Glomerular visceral epithelial cell (primary cell): ENCODE measurements around the gene PTPRE.

Source experiments
- DNase-seq: peaks from one replicate; pipeline ENCODE4 v3.0.0-alpha.2; 2016; ENCODE audit errors: extremely low spot score

Gene PTPRE

DNA sequence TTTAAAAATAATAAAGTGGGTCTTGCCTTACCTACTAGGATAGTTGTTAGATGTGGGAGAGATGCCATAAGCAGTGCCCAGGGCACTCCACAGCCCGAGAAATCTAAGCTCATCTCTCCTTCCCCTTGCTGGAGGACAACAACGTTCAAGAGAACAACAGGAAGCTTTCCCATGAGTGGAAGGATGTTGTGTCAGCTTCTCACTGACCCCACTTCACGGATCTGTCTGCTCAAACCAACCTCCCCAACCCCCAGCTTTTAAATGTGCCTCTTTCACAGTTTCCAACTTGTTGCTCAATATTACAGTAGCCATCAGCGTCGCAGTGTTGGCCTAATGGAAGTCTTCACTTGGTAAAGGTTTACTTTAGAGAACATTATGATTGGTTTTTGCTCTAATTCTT, 72.1 kb downstream of the PTPRE start:
- DNase-seq = no peak

GRCh38 chr10:127979566-127979965, 72.7 kb downstream of the PTPRE start:
- DNase-seq = no peak

DNA sequence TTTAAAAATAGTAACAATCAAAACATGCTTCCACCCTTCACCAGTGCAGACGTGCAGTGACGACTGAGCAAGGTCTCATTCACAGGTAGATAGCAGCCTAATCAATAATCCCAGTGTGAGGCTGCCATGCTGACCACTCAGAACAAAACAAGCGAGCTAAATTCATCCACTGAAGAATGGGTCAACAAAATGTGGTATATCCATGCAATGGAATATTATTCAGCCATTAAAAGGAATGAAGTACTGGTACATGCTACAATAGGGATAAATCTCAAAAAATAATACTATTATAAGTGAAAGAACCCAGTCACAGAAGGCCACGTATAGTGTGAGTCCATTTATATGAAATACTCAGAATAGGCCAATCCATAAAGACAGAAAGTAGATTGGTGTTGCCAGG, 74.0 kb downstream of the PTPRE start:
- DNase-seq = no peak

DNA sequence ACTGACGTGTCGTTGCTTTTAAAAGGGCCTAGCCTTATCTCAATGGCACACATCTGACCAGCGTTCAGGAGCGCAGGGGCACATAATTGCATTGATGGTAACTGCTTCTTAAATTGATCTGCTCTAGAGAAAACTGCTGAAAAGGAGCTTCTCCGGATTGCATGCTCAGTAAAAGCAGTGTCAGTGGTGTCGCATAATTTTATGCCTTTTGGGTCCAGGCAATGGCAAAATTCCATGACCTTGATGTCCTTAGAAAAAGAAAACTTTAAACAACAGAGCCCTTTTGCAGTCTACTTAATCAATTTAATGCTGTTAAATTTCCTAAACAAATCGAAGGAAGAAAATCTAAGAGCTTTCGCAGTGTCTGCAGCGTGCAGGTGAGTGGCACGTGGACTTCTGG, 75.7 kb downstream of the PTPRE start:
- DNase-seq = no peak

- DNase-seq = no peak
Observed at GRCh38 chr10:127983344-127984100, 76.6 kb downstream of the PTPRE start.

GRCh38 chr10:127984945-127985344, 78.0 kb downstream of the PTPRE start:
- DNase-seq = no peak

- DNase-seq = no peak
Observed at GRCh38 chr10:127986531-127987466, 79.9 kb downstream of the PTPRE start.

- no peak for DNase-seq
Observed at GRCh38 chr10:127987467-127988380, 80.8 kb downstream of the PTPRE start.

DNA sequence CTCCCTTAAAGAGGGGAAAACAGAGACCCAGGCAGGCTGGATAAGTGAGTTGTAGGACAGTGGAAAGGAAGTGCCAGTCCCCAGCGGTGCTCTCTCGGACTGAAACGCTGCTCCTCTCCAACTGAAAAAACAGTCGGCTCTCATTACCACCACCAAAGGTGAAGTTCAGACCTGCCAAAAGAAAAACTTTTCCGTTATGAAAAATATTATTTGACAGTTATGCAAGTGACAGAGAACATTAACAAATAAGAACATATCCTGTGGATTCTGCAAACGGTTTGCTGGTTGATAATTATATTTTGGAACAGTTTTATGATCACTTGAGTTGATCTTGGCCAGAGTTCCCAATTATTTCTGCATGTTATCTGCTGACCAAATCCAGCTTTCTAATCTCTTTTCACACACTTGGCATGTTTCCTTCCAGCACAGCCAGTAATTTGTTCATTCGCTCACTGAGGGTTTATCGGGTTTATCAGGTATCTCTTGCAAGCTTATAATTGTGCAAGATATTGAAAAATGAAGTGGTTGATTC, 82.6 kb downstream of the PTPRE start:
- no peak for DNase-seq

DNA sequence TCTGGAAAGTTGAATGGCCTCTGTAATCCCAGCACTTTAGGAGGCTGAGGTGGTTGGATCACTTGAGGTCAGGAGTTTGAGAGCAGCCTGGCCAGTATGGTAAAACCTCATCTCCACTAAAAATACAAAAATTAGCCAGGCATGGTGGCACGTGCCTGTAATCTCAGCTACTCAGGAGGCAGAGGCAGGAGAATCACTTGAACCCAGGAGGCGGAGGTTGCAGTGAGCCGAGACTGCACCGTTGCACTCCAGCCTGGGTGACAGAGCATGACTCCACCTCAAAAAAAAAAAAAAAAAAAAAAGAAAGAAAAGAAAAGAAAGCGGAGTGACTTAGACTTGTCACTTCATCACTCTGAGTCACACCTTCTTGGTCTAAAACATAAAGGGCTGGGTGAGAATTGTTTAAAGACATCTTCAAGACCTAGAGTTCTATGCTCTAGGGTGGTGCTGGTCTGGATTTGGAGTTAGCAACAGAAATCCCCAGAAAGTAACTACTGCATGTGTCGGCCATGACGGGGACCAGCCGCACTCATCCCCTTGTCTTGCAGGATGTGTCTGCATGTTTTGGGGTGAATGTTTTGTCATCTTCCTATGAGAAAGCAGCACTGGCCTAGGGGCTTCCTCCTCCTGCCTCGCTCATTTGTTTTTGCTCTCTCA, 83.4 kb downstream of the PTPRE start:
- DNase-seq = peak; percentile 71

- peak; percentile 97 for DNase-seq
Observed at GRCh38 chr10:127990846-127991542, 84.1 kb downstream of the PTPRE start.

GRCh38 chr10:127991543-127992255, 84.8 kb downstream of the PTPRE start:
- DNase-seq = peak; percentile 75

DNA sequence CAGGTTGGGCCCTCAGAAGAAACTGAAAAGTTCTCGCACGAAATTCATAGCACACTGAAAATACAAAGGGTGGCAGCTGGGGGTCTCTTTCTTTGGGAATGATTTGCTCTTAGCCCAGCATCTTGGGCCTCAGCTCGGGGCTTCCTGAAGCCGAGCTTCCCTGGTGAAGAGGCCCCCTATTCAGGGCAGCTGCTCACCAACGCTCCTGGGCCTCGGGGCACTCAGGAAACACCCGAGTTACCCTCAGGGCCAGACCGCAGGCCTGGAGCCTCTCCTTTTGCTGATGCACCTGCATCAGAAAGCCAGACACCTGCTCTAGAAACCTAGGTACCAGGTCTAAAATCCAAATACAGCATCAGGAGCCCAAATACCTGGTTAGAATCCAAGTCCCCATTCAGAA, 85.5 kb downstream of the PTPRE start:
- no peak for DNase-seq

- DNase-seq = no peak
Observed at GRCh38 chr10:127993056-127993690, 86.3 kb downstream of the PTPRE start.

GRCh38 chr10:127995939-127996338, 89.0 kb downstream of the PTPRE start:
- DNase-seq = no peak

- no peak for DNase-seq
Observed at GRCh38 chr10:127996586-127996985, 89.7 kb downstream of the PTPRE start.

DNA sequence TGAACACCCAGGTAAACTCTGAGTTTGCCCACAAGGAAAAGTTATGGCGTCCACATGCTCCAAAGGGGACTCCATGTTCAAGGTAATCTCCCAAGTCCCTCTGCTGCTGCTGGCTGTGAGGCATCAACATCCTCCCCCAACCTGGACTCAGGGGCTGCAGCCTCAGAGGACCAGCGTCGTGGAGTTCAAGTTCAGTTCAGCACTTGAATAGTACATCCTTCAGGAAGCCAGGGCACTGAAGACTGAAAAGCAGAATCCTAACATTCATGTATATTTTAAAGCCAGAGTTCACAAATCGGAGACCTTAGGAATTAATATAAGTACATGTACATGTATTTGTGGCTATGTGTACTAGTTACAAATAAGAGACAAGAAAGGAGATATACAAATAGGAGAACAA, 90.4 kb downstream of the PTPRE start:
- no peak for DNase-seq

DNA sequence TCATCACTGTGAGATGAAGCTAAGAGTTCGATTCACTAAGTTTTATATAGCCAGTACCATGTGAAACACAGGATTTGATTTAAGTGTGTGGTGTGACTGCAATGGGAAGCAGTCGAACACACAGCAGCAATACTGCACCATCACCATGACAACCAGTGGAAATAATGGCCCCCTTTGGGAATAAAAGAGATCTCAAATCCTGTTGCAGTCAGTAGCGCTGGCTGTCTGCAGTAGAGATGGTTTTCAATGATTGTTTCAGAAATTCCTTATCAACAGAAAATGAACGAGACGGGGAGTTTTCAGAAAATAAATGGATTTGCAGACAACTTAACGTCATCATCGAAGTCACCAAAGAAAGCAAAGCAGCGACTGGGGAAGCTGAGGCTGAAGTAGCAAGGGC, 91.0 kb downstream of the PTPRE start:
- no peak for DNase-seq

GRCh38 chr10:127998501-127999144, 91.7 kb downstream of the PTPRE start:
- DNase-seq = no peak
